BLaER1 treated with 17β-estradiol and CSF1 and Interleukin-3, amounts not matched to agents 10 nM and 100 nM (cell line): Measurements from ENCODE around the gene LUM.
"Not testable (repeated sequence)": the region's sequence is repeated elsewhere in the genome, so short reads cannot be mapped to it uniquely, and the experiment has no call there.

Source experiments
- H3K27ac ChIP-seq, 11 experiments: shearing (Covaris generic); formaldehyde crosslinking; 2 replicates each; pipeline ENCODE4 v1.8.1; 2022
- H3K27me3 ChIP-seq, 11 experiments: shearing (Covaris generic); formaldehyde crosslinking; 2 replicates each; pipeline ENCODE4 v1.8.1; 2022
- H3K36me3 ChIP-seq, 11 experiments: shearing (Covaris generic); formaldehyde crosslinking; 2 replicates each; pipeline ENCODE4 v1.8.1; 2022
- H3K4me1 ChIP-seq, 10 experiments: shearing (Covaris generic); formaldehyde crosslinking; 2 replicates each; pipeline ENCODE4 v1.8.1; 2022
- H3K4me2 ChIP-seq, 11 experiments: shearing (Covaris generic); formaldehyde crosslinking; 2 replicates each; pipeline ENCODE4 v1.8.1; 2022
- H3K4me3 ChIP-seq, 10 experiments: shearing (Covaris generic); formaldehyde crosslinking; 2 replicates each; pipeline ENCODE4 v1.8.1; 2022
- H3K9ac ChIP-seq, 11 experiments: shearing (Covaris generic); formaldehyde crosslinking; 2 replicates each; pipeline ENCODE4 v1.8.1; 2022
- H3K9me3 ChIP-seq, 11 experiments: shearing (Covaris generic); formaldehyde crosslinking; replicated peaks in 1 of 11; 2 replicates each; pipeline ENCODE4 v1.8.1; 2022
- H4K20me1 ChIP-seq, 11 experiments: shearing (Covaris generic); formaldehyde crosslinking; 2 replicates each; pipeline ENCODE4 v1.8.1; 2022
- Cebpa-rat ChIP-seq, 11 experiments: shearing (Covaris generic); IDR thresholded peaks; 2 replicates each; pipeline ENCODE4 v1.8.1; 2022

Gene LUM

GRCh38 chr12:91091916-91092715 is 19.2 kb downstream of the LUM start:
- TF ChIP-seq Cebpa-rat (IDR thresholded peaks at IDR 0.05): no peak
- H4K20me1 ChIP-seq: no peaks in the 10 kb centered on the region

GRCh38 chr12:91089953-91090352 is 21.3 kb downstream of the LUM start:
- peaks cover 19 to 41% (median 29%) of the 10 kb centered on the region in 11 experiments; a peak in 21 of 22 replicates for H3K9me3 ChIP-seq
- H4K20me1 ChIP-seq, H3K4me3 ChIP-seq, H3K9ac ChIP-seq, H3K36me3 ChIP-seq, H3K27ac ChIP-seq, H3K27me3 ChIP-seq, H3K4me2 ChIP-seq, H3K4me1 ChIP-seq: not testable (repeated sequence)

More at GRCh38 chr12:91091916-91092715, 19.2 kb downstream of the LUM start:
- no peaks in the 10 kb centered on the region for H3K36me3 ChIP-seq
- H3K9me3 ChIP-seq: peaks cover 19 to 41% (median 29%) of the 10 kb centered on the region in 11 experiments; a peak in 21 of 22 replicates
- H3K9ac ChIP-seq: no peak overlapping the region
- H3K4me2 ChIP-seq: no peak overlapping the region
- no peaks in the 10 kb centered on the region for H3K27me3 ChIP-seq
- H3K4me3 ChIP-seq: no peak overlapping the region
- H3K4me1 ChIP-seq: no peaks in the 10 kb centered on the region
- no peak overlapping the region for H3K27ac ChIP-seq

DNA sequence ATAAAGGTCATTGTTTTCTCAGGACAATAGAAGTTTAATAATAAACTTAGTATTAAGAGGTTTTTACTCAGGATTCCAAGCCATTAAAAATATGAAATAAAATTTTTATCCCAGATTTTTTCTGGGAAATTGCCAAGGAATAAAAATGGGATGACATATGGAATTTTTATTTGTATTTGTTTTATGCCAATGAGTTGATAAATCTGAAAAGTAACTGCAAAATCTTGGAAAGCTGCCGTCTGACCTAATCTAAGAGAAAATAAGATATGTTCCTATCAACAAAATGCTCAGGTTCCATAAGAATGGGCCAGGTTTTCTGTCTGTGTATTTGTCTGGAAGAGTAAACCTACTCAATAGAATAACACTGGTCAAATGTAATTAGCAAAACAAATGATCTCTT is 31.3 kb downstream of the LUM start:
- Histone ChIP-seq H3K4me2 (no peak overlapping the region), H3K36me3 (no peaks in the 10 kb centered on the region), H3K9me3 (no peaks in the 10 kb centered on the region), H4K20me1 (no peaks in the 10 kb centered on the region), H3K9ac (no peak overlapping the region), H3K27me3 (no peaks in the 10 kb centered on the region), H3K4me1 (no peaks in the 10 kb centered on the region), H3K27ac (no peak overlapping the region), H3K4me3 (no peak overlapping the region)
- TF ChIP-seq Cebpa-rat (IDR thresholded peaks at IDR 0.05): no peak

GRCh38 chr12:91078501-91078900 is 32.8 kb downstream of the LUM start:
- Histone ChIP-seq H3K4me3 (no peak overlapping the region), H3K9ac (no peak overlapping the region), H3K4me2 (no peak overlapping the region), H3K4me1 (no peaks in the 10 kb centered on the region), H3K27me3 (no peaks in the 10 kb centered on the region), H3K9me3 (no peaks in the 10 kb centered on the region), H3K36me3 (no peaks in the 10 kb centered on the region), H3K27ac (no peak overlapping the region), H4K20me1 (no peaks in the 10 kb centered on the region)
- TF ChIP-seq Cebpa-rat (IDR thresholded peaks at IDR 0.05): no peak

DNA sequence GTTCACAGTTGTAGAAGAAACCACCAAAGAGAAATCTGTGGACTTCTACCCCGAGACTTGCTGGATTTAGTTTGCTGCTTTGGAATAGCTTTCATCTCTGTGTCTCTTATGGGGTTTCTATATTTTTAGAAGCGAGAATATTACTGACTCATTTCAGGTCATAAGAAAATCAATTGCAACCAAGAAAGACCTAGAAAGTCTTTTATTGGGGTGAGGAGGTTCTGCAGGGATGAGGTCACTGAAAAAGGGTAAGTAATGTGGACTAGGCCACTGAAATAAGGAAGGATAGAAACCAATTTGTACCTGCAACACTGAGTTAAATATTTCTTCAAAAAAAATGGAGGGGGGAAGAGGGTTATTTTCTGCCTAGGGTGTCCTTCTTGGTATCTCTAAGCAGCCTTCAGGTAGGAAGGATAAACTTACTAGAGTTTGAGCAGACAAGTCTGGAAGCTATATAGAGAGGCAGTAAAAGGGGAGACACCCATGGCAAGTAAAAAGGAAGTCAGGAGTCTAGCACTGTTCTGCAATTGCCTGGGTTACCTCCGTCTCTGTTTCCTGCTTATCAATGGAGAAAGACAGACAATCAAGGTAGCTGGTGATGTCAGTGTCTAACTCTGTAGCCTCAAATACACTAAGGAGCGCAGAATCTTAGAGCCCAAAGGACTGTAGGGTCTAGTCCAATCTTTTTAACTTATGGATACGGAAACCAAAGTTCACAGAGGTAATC is 33.9 kb downstream of the LUM start:
- Histone ChIP-seq H3K4me1 (no peaks in the 10 kb centered on the region), H3K4me2 (no peak overlapping the region), H3K4me3 (no peak overlapping the region)

GRCh38 chr12:91074851-91075250 is 36.4 kb downstream of the LUM start:
- no peak overlapping the region for H3K4me2 ChIP-seq
- TF ChIP-seq Cebpa-rat (IDR thresholded peaks at IDR 0.05): no peak
- no peaks in the 10 kb centered on the region for H3K9me3 ChIP-seq
- no peak overlapping the region for H3K9ac ChIP-seq
- H3K4me3 ChIP-seq: no peak overlapping the region
- no peaks in the 10 kb centered on the region for H3K27me3 ChIP-seq
- no peak overlapping the region for H3K27ac ChIP-seq
- no peaks in the 10 kb centered on the region for H3K4me1 ChIP-seq
- H4K20me1 ChIP-seq: no peaks in the 10 kb centered on the region
- no peaks in the 10 kb centered on the region for H3K36me3 ChIP-seq

More for the DNA sequence above, 33.9 kb downstream of the LUM start:
- Histone ChIP-seq H3K36me3 (no peaks in the 10 kb centered on the region), H3K9me3 (no peaks in the 10 kb centered on the region), H4K20me1 (no peaks in the 10 kb centered on the region), H3K27me3 (no peaks in the 10 kb centered on the region), H3K9ac (no peak overlapping the region), H3K27ac (no peak overlapping the region)
- TF ChIP-seq Cebpa-rat (IDR thresholded peaks at IDR 0.05): no peak

- no peaks in the 10 kb centered on the region for H3K9me3 ChIP-seq
- no peak overlapping the region for H3K4me3 ChIP-seq
- H3K27me3 ChIP-seq: no peaks in the 10 kb centered on the region
- H3K27ac ChIP-seq: no peak overlapping the region
- H3K4me1 ChIP-seq: no peaks in the 10 kb centered on the region
- no peaks in the 10 kb centered on the region for H3K36me3 ChIP-seq
- no peak overlapping the region for H3K4me2 ChIP-seq
- no peaks in the 10 kb centered on the region for H4K20me1 ChIP-seq
- TF ChIP-seq Cebpa-rat (IDR thresholded peaks at IDR 0.05): no peak
- H3K9ac ChIP-seq: no peak overlapping the region
Observed at GRCh38 chr12:91074154-91074709, 37.1 kb downstream of the LUM start.

GRCh38 chr12:91073426-91073825 is 37.9 kb downstream of the LUM start:
- no peak for TF ChIP-seq Cebpa-rat (IDR thresholded peaks at IDR 0.05)
- Histone ChIP-seq H3K9ac (no peak overlapping the region), H3K27me3 (no peaks in the 10 kb centered on the region), H4K20me1 (no peaks in the 10 kb centered on the region), H3K9me3 (no peaks in the 10 kb centered on the region), H3K27ac (no peak overlapping the region), H3K36me3 (no peaks in the 10 kb centered on the region), H3K4me1 (no peaks in the 10 kb centered on the region), H3K4me3 (no peak overlapping the region), H3K4me2 (no peak overlapping the region)

DNA sequence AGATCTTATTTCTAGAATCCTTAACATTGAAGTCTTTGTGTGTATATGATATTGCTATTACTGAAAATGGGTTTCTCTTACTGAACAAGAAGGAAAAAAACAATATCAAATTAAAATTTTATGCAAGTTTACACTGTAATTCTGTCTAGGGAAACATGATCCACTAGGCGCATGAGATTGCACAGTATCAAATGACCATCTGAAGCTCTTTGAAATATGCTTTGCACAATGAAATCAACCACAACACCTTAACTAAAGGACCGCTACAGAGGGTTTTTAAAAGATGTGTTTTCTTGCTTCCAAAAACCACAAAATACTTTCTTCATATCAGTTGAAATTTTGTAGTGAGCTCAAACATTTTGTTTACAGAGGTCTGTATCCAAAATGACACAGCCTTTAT is 38.4 kb downstream of the LUM start:
- Histone ChIP-seq H3K9me3 (no peaks in the 10 kb centered on the region), H3K4me1 (no peaks in the 10 kb centered on the region), H3K27ac (no peak overlapping the region), H3K27me3 (no peaks in the 10 kb centered on the region), H3K9ac (no peak overlapping the region), H3K36me3 (no peaks in the 10 kb centered on the region), H3K4me3 (no peak overlapping the region), H3K4me2 (no peak overlapping the region), H4K20me1 (no peaks in the 10 kb centered on the region)
- TF ChIP-seq Cebpa-rat (IDR thresholded peaks at IDR 0.05): no peak
